CMK (cell line): ENCODE data around the gene IL36B.

Experiments
- DNase-seq: peaks from one replicate; pipeline ENCODE4 v3.0.0-alpha.2; 2010; ENCODE audit warnings: low read depth

The IL36B gene

DNA sequence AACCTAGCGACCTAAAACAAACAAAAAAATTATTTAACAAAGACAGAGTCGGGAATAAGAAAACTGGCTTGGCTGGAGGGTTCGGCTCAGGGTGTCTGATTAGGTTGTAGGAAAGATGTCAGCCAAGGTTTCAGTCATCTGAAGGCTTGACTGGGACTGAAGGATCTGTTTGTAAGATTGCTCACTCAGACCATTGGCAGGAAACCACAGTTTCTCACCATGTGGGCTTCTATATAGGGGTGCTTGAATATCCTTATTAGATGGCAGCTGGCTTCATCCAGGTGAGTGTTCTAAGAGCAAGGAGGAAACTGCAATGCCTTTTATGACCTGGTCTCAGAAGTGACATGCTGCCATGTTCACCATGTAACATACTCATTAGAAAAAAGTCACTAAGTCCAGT lies 999 bp upstream of the IL36B start:
- DNase-seq, result no peak

GRCh38 chr2:113050921-113051895 lies 1.5 kb downstream of the IL36B start:
- DNase-seq, result no peak

DNA sequence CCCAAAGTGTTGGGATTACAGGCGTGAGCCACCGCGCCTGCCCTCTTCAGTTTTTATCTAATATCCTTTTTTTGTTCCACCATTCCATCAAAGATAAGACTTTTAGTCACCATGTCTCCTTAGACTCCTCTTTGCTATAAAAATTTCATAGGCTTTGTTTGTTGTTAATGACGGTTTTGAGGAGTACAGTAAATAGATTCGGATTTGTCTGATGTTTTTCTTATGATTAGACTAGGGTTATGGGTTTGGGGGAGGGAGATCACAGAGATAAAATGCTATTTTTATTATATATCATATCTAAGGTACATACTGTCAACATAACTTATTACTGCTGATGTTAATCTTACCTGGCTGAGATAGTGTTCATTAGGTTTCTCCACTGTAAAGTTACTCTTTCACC lies 6.2 kb downstream of the IL36B start:
- no peak for DNase-seq

DNA sequence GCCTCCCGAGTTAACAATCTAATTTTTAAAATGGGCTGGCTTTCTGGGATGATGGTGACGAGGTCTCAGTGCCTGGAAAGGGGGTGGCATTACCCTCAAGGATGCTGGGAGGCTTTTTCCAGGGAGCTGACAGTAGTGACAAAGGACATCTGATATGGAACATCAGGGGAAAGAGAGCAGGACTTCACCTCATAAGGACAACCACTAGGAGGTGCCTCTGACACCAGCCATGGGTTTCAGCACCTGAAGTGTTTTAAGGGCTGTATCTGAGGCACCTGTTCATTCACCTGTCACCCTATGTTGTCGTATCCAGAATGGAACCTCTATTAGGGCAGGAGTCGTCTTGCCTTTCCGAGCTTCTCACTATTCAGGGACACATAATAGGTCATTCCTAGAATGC lies 10.8 kb downstream of the IL36B start:
- DNase-seq, result no peak

DNA sequence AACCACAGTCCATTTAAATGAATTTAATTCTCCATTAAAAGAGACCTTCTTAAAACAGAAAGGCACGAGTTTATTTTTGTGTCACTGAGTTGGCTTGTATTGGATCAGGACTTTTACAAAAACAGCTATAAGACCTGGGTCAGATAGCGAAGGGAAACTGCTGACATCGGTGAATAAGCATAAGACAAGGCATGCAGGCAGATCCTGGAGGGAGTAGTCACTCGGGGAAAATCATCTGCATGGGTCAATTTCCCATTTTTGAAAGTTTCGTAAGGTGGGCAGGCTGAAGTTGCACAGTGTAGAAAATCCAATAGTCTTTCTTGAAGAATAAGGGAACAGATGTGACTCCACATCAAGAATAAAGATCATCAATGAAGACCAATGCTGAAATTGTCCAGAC lies 12.9 kb downstream of the IL36B start:
- no peak for DNase-seq

DNA sequence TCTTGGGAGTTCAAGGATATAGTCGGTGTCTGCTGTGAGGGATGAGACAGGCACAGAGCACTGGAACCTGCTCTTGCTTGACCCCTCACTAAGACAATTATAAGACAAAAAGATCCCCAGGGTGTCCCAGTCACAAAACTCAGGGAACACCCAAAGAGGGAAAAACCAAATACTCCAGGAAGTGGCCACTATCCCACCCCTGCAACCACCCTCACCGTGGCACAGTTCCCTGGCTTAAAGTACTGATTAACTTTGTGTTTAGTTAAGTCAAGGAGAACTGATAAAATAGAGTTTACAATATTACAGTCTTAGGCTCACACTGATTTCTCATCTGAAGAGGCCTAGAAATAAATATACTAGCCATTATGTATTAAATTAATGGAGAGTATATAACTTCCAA lies 13.5 kb downstream of the IL36B start:
- no peak for DNase-seq

- no peak for DNase-seq
These were observed 14.4 kb downstream of the IL36B start for GRCh38 chr2:113038291-113038690.

DNA sequence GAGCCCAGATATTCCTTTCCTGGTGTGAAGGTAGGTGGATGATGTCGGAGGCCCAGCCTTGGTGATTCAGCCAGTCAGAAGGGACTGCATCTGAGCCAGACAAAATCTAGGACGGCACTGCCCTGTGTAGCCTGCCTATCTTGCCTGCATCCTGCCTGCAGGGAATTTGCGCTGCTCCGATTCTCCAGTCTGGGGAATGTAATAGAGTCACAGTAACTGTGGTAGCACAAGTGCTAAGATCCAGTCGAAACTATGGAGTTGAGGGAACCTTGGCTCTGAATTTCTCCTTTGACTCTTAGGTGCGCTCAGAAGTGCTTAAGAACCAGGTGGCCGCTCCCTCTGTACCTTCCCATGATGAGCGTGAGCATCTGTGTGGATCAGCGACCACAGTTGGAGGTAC lies 15.9 kb downstream of the IL36B start:
- no peak for DNase-seq

DNA sequence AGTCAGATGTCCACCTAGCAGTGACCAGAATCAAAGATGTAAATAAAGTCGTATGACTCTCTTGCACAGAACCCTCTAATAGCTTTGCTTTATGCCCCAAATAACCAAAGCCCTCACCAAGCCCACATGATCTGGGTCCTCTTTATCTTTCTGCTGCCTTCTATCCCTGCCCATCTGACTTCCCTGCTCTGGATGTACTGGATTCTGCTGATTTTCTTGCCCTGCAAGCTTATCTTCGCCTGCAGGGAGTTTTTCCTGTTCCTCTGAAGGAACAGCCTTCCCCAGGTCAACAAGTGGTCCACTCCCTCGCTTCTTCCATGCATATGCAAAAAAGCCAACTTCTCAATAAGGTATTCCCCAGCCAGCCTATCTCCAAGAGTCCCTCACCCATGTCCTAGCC lies 18.7 kb downstream of the IL36B start:
- DNase-seq, result peak; percentile 7

- no peak for DNase-seq
These were observed 19.9 kb downstream of the IL36B start for GRCh38 chr2:113032737-113033136.

GRCh38 chr2:113028112-113028511 lies 24.6 kb downstream of the IL36B start:
- DNase-seq, result no peak

DNA sequence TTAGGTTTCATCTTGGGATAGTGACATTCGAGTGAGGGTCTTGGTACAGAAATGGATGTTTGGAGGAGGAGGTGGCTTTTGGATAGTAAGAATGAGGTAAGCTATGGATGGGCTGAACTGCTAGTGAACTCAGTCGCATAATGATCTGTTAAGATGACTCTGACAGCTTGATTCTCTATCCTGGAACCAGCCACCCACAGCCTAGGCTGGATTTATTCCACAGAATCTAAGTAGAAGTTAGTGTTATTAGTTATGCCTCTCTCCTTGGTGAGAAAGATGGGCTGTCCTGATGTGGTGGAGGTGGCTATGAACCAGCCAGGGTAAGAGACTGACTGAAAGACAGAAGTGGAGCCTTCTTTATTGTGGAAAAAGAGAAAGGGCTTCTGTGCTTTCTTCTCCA lies 25.0 kb downstream of the IL36B start:
- DNase-seq, result no peak

GRCh38 chr2:113025737-113026136 lies 26.9 kb downstream of the IL36B start:
- no peak for DNase-seq

GRCh38 chr2:113024764-113025163 lies 27.9 kb downstream of the IL36B start:
- no peak for DNase-seq

GRCh38 chr2:113021312-113021711 lies 31.4 kb downstream of the IL36B start:
- DNase-seq, result no peak

DNA sequence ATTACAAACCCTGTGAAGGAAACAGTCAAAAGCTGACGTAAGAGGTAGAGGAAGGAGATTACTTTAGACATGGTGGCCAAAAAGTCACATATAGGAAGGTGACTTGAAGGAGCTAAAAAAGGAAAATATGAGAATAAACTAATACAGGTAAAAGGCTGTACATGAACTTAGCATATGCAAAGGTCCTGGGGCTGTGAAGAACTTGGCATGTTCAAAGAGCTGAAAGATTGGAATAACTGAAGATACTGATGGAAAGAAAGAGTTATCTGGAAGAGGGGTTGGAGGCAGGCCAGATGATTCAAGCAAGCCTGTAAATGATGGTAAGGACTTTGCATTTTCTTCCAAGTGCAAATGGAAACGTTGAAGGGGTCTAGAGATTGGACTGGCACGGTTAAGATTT lies 34.2 kb downstream of the IL36B start:
- DNase-seq, result no peak

GRCh38 chr2:113015655-113016054 lies 37.0 kb downstream of the IL36B start:
- DNase-seq, result no peak

GRCh38 chr2:113015042-113015441 lies 37.6 kb downstream of the IL36B start:
- DNase-seq, result no peak

GRCh38 chr2:113014067-113014466 lies 38.6 kb downstream of the IL36B start:
- DNase-seq, result no peak

DNA sequence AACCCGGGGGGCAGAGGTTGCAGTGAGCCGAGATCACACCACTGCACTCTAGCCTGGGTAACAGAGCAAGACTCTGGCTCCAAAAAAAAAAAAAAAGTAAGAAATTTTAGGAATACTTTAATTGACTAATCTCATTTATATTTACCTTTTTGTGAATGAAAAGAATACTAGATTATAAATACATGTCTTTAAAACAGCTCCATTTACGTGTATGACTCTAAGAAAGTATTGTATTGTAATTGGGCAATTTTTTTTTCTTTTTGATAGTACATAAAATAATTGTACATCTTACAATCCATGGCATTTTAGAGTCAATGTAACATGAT lies 39.4 kb downstream of the IL36B start:
- no peak for DNase-seq

DNA sequence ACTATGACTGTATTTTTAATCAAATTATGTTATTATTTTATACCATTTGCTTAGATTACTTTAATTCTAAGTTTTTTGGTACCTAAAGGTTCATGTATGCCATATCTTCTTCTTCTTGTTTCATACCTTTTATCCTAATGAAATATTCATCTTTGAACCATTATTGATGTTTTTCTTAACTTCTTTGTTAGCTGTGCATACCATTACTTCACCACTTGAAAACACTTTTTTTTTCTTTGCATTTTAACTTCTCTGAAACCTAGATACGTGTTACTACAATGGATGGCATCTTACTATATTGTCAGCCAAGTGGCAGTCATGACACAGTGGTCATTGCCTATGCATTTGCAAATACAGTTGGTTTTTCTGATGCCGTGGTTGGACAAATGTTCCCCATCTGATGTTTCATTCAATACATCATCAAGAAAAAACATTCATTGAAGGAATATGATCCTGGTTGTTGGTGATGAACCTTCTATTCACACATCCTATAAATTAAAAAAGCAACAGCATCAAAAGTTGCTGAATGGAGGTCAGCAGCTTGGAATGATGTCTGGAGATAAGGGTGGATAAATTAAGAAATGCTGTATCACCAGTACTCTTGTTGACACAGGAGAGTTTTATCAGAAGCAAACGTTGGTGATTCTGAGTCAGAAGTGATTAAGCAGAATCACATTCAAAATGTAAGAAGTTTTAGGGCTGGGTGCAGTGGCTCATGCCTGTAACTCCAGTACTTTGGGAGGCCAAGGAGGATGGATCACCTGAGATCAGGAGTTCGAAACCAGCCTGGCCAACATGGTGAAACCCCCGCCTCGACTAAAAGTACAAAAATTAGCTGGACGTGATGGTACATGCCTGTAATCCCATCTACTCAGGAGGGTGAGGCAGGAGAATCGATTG lies 40.0 kb downstream of the IL36B start:
- DNase-seq, result no peak

GRCh38 chr2:113011108-113011507 lies 41.6 kb downstream of the IL36B start:
- DNase-seq, result no peak

DNA sequence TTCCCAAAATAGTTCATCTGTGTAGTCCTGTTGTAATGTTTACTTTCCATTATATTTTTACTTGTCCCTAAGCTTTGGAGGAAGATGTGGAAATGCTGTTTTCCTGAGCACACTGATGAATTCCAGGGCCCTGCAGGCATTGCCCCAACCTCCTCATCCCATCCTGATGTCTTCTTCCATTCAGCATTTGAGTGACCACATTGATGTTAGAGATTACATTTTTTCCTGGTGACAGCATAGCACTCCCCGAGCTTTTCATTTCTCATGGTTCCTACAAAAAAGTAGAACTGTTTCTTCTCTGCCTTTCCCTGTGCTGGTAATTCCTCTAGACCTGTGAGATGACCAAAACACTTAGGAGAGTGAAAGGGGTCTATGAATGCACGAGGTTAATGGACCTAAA lies 42.6 kb downstream of the IL36B start:
- no peak for DNase-seq
